ENCODE measurements around the gene STK16. TPM values are rescaled to one million over a fixed set of nuclear protein-coding genes. Genes with fewer than 3 reads are reported as not detected.

The STK16 gene
- polyA plus RNA-seq, 3 donors: 16.7 to 40.7 (median 17.8) TPM

- H3K9ac ChIP-seq (ENCODE audit: insufficient read depth, low read length, poor library complexity, severe bottlenecking): no peak overlapping the region
- Mint-ChIP-seq H3K27ac (peak overlapping the region in 3 of 7 donors; percentile 22 to 87 (median 86)), H3K36me3 (peaks cover 30 to 40% of the 10 kb centered on the region in 2 donors), H3K27me3 (ENCODE audit: low read depth in 3 of 3) (peaks cover 0 to 2% (median 0%) of the 10 kb centered on the region in 3 donors), H3K9me3 (peaks cover 2 to 8% (median 4%) of the 10 kb centered on the region in 7 donors), H3K4me1 (peaks cover 39% of the 10 kb centered on the region), H3K4me3 (peak overlapping the region; percentile 30 to 86)
- H4K20me1 ChIP-seq (ENCODE audit: insufficient read depth, low read length): peaks cover 10% of the 10 kb centered on the region
- H3K27ac ChIP-seq (ENCODE audit: low read depth in 1 of 2, low read length in 2 of 2): no peak overlapping the region
- H2AFZ ChIP-seq (ENCODE audit: insufficient read depth, low read depth, low read length, poor library complexity, severe bottlenecking): no peak overlapping the region
- H3K4me2 ChIP-seq (replicated peaks; ENCODE audit: extremely low read depth, low read length, poor library complexity, severe bottlenecking): peak overlapping the region; percentile 91
- TF ChIP-seq, protein P1, sequence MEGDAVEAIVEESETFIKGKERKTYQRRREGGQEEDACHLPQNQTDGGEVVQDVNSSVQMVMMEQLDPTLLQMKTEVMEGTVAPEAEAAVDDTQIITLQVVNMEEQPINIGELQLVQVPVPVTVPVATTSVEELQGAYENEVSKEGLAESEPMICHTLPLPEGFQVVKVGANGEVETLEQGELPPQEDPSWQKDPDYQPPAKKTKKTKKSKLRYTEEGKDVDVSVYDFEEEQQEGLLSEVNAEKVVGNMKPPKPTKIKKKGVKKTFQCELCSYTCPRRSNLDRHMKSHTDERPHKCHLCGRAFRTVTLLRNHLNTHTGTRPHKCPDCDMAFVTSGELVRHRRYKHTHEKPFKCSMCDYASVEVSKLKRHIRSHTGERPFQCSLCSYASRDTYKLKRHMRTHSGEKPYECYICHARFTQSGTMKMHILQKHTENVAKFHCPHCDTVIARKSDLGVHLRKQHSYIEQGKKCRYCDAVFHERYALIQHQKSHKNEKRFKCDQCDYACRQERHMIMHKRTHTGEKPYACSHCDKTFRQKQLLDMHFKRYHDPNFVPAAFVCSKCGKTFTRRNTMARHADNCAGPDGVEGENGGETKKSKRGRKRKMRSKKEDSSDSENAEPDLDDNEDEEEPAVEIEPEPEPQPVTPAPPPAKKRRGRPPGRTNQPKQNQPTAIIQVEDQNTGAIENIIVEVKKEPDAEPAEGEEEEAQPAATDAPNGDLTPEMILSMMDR (IDR thresholded peaks at IDR 0.05): no peak
- no peaks in the 10 kb centered on the region for H3K27me3 ChIP-seq (ENCODE audit: control insufficient read depth in 2 of 2, insufficient read depth in 2 of 2, low read length in 2 of 2)
- no peak overlapping the region for H3K4me3 ChIP-seq (replicated peaks in 1 of 3; ENCODE audit: low read depth in 2 of 3, low read length in 3 of 3)
- peaks cover 16 to 31% of the 10 kb centered on the region in 2 donors for H3K36me3 ChIP-seq (replicated peaks in 1 of 2; ENCODE audit: control insufficient read depth in 1 of 2, insufficient read depth in 2 of 2, low read length in 2 of 2)
- H3K9me3 ChIP-seq (replicated peaks in 1 of 2; ENCODE audit: control insufficient read depth in 1 of 2, insufficient read depth in 1 of 2, low read length in 2 of 2): peaks cover 0 to 4% of the 10 kb centered on the region in 2 donors
- intact Hi-C loops (cut with micrococcal nuclease): loop anchor here in 1 of 2 donors (2.0 kb wide), 1 partner anchor 29 kb away; the partner anchor contains the start of gene RETREG2
- no peaks in the 10 kb centered on the region for H3K79me2 ChIP-seq (ENCODE audit: insufficient read depth, low read length)
- peaks cover 19 to 21% of the 10 kb centered on the region in 2 donors for H3K4me1 ChIP-seq (ENCODE audit: control insufficient read depth in 1 of 2, insufficient read depth in 2 of 2, low read length in 2 of 2)
- DNase-seq: no peak
- 64% methylated on average over 10 of the region's 17 CpGs for WGBS (ENCODE audit: insufficient coverage)
Observed at GRCh38 chr2:219207884-219208740, 37.2 kb upstream of the STK16 start.

- DNase-seq: no peak
- Histone ChIP-seq H4K20me1 (ENCODE audit: insufficient read depth, low read length) (peaks cover 10% of the 10 kb centered on the region), H3K9ac (ENCODE audit: insufficient read depth, low read length, poor library complexity, severe bottlenecking) (no peak overlapping the region), H3K4me2 (replicated peaks; ENCODE audit: extremely low read depth, low read length, poor library complexity, severe bottlenecking) (no peak overlapping the region), H2AFZ (ENCODE audit: insufficient read depth, low read depth, low read length, poor library complexity, severe bottlenecking) (no peak overlapping the region), H3K79me2 (ENCODE audit: insufficient read depth, low read length) (no peaks in the 10 kb centered on the region), H3K36me3 (replicated peaks in 1 of 2; ENCODE audit: control insufficient read depth in 1 of 2, insufficient read depth in 2 of 2, low read length in 2 of 2) (peaks cover 16 to 31% of the 10 kb centered on the region in 2 donors), H3K4me1 (ENCODE audit: control insufficient read depth in 1 of 2, insufficient read depth in 2 of 2, low read length in 2 of 2) (peaks cover 19 to 21% of the 10 kb centered on the region in 2 donors), H3K27me3 (ENCODE audit: control insufficient read depth in 2 of 2, insufficient read depth in 2 of 2, low read length in 2 of 2) (no peaks in the 10 kb centered on the region), H3K27ac (ENCODE audit: low read depth in 1 of 2, low read length in 2 of 2) (no peak overlapping the region), H3K4me3 (replicated peaks in 1 of 3; ENCODE audit: low read depth in 2 of 3, low read length in 3 of 3) (no peak overlapping the region), H3K9me3 (replicated peaks in 1 of 2; ENCODE audit: control insufficient read depth in 1 of 2, insufficient read depth in 1 of 2, low read length in 2 of 2) (peaks cover 0 to under 1% of the 10 kb centered on the region in 2 donors)
- TF ChIP-seq, protein P1 (IDR thresholded peaks at IDR 0.05): no peak
- peaks cover 0 to 5% (median 4%) of the 10 kb centered on the region in 3 donors for H3K27me3 Mint-ChIP-seq (ENCODE audit: low read depth in 3 of 3)
- WGBS (ENCODE audit: insufficient coverage): 25% methylated on average over 9 of the region's 18 CpGs
- H3K27ac Mint-ChIP-seq: peak overlapping the region in 1 of 7 donors; percentile 2
- H3K36me3 Mint-ChIP-seq: peaks cover 39 to 48% of the 10 kb centered on the region in 2 donors
- peaks cover 39% of the 10 kb centered on the region for H3K4me1 Mint-ChIP-seq
- peaks cover under 1 to 4% (median 2%) of the 10 kb centered on the region in 7 donors for H3K9me3 Mint-ChIP-seq
- H3K4me3 Mint-ChIP-seq: no peak overlapping the region
- intact Hi-C loops (cut with micrococcal nuclease): loop anchor here (2.0 to 5.0 kb wide), 3 partner anchors 39 to 49 kb away; partner anchors contain the start of genes NHEJ1 (in 2 of the 2) and SLC23A3 (in 1 of the 2)
Observed at GRCh38 chr2:219209236-219210195, 35.8 kb upstream of the STK16 start.
